ENCODE results near the gene PREPL.

- TF ChIP-seq CTCF (IDR thresholded peaks at IDR 0.05) (no peak), POLR2AphosphoS5 (IDR thresholded peaks at IDR 0.05) (no peak)
Observed at GRCh38 chr2:44348400-44348799, 12.9 kb downstream of the PREPL start.
